Femur (tissue), 1 donor: ENCODE data around the gene STK4.

Experiments
- DNase-seq: peaks from one replicate; pipeline ENCODE4 v3.0.0-alpha.2; 2017

The STK4 gene

GRCh38 chr20:45115829-45116228 is 149.5 kb downstream of the STK4 start:
- DNase-seq: no peak

- no peak for DNase-seq
Observed at GRCh38 chr20:45117581-45117980, 151.3 kb downstream of the STK4 start.

GRCh38 chr20:45118028-45118427 is 151.7 kb downstream of the STK4 start:
- DNase-seq: no peak

DNA sequence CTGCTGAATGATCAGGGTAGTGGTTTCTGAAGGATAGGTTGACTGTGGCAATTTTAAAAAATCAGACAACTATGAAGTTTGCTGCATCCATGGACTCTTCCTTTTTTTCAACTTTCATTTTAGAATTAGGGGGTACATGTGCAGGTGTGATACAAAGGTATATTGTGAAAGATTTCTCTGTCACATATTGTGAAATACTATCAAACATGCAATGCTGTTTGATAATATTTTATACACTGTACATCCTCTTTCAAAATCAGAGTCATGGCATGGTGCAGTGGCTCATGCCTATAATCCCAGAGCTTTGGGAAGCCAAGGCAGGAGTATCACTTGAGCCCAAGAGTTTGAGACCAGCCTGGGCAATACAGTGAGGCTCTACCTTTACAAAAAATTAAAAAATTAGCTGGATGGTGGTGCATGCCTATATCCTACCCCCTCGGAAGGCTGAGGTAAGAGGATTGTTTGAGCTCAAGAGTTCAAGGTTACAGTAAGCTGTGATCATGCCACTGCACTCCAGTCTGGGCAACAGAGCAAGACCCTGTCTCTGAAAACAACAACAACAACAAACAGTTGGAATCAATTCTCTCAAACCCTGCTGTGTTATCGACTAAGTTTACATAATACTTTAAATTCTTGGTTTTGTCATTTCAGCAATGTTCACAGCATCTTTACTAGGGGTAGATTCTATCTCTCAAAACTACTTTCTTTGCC is 153.4 kb downstream of the STK4 start:
- DNase-seq: no peak

DNA sequence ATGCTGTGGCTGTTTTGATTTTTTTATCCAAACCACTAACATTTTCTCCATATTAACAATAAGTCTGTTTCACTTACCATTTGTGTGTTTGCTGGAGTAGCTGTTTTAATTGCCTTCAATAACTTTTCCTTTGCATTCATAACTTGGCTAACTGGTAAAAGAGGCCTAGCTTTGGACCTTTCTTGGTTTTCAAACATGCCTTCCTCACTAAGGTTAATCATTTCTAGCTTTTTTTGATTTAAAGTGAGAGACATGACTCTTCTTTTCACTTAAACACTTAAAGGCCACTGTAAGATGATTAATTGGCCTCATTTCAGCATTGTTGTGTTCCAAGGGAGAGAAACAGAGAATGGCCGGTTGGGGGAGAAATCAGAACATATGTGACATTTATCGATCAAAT is 155.1 kb downstream of the STK4 start:
- no peak for DNase-seq

- no peak for DNase-seq
Observed at GRCh38 chr20:45124365-45124764, 158.1 kb downstream of the STK4 start, which contains the start of gene WFDC12. Gene WFDC12, minus strand, starts transcription at chr20:45124465. Its CDS starts 18 bp downstream, at chr20:45124447.

DNA sequence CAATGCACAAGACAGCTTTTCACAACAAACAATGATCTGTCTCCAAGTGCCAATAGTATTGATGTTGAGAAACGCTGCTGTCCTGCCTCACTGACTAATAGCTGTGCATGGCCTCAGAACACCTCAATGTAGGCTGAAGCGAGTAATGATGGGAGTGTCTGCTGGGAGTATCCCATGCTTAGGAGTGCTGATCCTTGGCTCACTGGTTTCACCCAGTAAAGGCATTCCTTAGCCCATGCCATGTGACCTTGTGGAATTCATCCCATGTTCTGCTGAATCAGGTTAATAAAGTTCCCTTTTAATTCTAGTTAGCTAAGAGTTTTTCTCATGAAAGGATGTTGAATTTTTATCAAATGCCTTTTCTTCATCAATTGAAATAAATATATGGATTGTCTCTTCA is 161.8 kb downstream of the STK4 start:
- no peak for DNase-seq
